ENCODE measurements around the gene NRXN3.

- no peak for TF ChIP-seq CTCF (IDR thresholded peaks at IDR 0.05; ENCODE audit: insufficient read depth, low read length, poor library complexity, severe bottlenecking)
- no peak for TF ChIP-seq EZH2phosphoT487 (conservative IDR thresholded peaks at IDR 0.05; ENCODE audit: low read length)
Observed at GRCh38 chr14:78857974-78858373, 687.8 kb downstream of the NRXN3 start.
